Trophoblast cell (in vitro differentiated cells and primary cell): Measurements from ENCODE around the gene RAB11FIP3.

ENCODE experiments used
- DNase-seq, 2 donors: peaks; one replicate each; pipeline ENCODE4 v3.0.0-alpha.2; 2016
- H2AFZ ChIP-seq: 2 replicates; pipeline ENCODE4 v1.6.1; 2013; ENCODE audit warnings: low read length, moderate library complexity, mild to moderate bottlenecking; ENCODE audit not compliant: insufficient read depth, poor library complexity
- H2AK5ac ChIP-seq: 2 replicates; pipeline ENCODE4 v1.6.1; 2013; ENCODE audit warnings: mild to moderate bottlenecking, low read length
- H2BK120ac ChIP-seq: 2 replicates; pipeline ENCODE4 v1.6.1; 2013; ENCODE audit warnings: low read length, mild to moderate bottlenecking, moderate library complexity; ENCODE audit not compliant: insufficient read depth, poor library complexity
- H2BK12ac ChIP-seq: 2 replicates; pipeline ENCODE4 v1.6.1; 2013; ENCODE audit warnings: mild to moderate bottlenecking, low read length, moderate library complexity
- H2BK5ac ChIP-seq: 2 replicates; pipeline ENCODE4 v1.6.1; 2013; ENCODE audit warnings: low read length, low read depth, moderate library complexity, mild to moderate bottlenecking; ENCODE audit not compliant: poor library complexity
- H3K14ac ChIP-seq: 2 replicates; pipeline ENCODE4 v1.6.1; 2013; ENCODE audit warnings: mild to moderate bottlenecking, low read length
- H3K18ac ChIP-seq: 2 replicates; pipeline ENCODE4 v1.6.1; 2013; ENCODE audit warnings: mild to moderate bottlenecking, low read length
- H3K23ac ChIP-seq: 2 replicates; pipeline ENCODE4 v1.6.1; 2013; ENCODE audit warnings: low read length
- H3K27ac ChIP-seq: 2 replicates; pipeline ENCODE4 v1.5.1; 2013; ENCODE audit warnings: low read depth, mild to moderate bottlenecking, inconsistent platforms, low read length, moderate library complexity
- H3K27me3 ChIP-seq: 2 replicates; pipeline ENCODE4 v1.6.1; 2013; ENCODE audit warnings: inconsistent platforms, mild to moderate bottlenecking, low read length, moderate library complexity; ENCODE audit not compliant: insufficient read depth
- H3K36me3 ChIP-seq, 2 experiments: 1 replicate in 1 of 2; 2 replicates in 1 of 2; pipeline ENCODE4 v1.6.1; 2013; ENCODE audit warnings: low read length in 2 of 2, mild to moderate bottlenecking in 2 of 2, moderate library complexity in 1 of 2; ENCODE audit not compliant: insufficient read depth in 2 of 2, control insufficient read depth in 1 of 2
- H3K4ac ChIP-seq: 2 replicates; pipeline ENCODE4 v1.6.1; 2013; ENCODE audit warnings: low read depth, mild to moderate bottlenecking, low read length, moderate library complexity
- H3K4me1 ChIP-seq, 2 experiments: 1 replicate in 1 of 2; 2 replicates in 1 of 2; pipeline ENCODE4 v1.6.1; 2013; ENCODE audit warnings: low read length in 2 of 2, mild to moderate bottlenecking in 2 of 2, moderate library complexity in 1 of 2; ENCODE audit not compliant: insufficient read depth in 2 of 2, control insufficient read depth in 1 of 2
- H3K4me2 ChIP-seq: 2 replicates; pipeline ENCODE4 v1.6.1; 2013; ENCODE audit warnings: inconsistent platforms, mild to moderate bottlenecking, low read length, moderate library complexity
- H3K4me3 ChIP-seq: 2 replicates; pipeline ENCODE4 v1.5.1; 2013; ENCODE audit warnings: mild to moderate bottlenecking, low read depth, low read length, inconsistent platforms
- H3K79me1 ChIP-seq: one replicate; pipeline ENCODE4 v1.6.1; 2013; ENCODE audit warnings: low read length
- H3K79me2 ChIP-seq: 2 replicates; pipeline ENCODE4 v1.6.1; 2013; ENCODE audit warnings: low read length, mild to moderate bottlenecking; ENCODE audit not compliant: control insufficient read depth, insufficient read depth, poor library complexity
- H3K9ac ChIP-seq: 2 replicates; pipeline ENCODE4 v1.6.1; 2013; ENCODE audit warnings: mild to moderate bottlenecking, low read length
- H3K9me3 ChIP-seq: 2 replicates; pipeline ENCODE4 v1.6.1; 2013; ENCODE audit warnings: low read depth, mild to moderate bottlenecking, control low read depth, inconsistent platforms, low read length; ENCODE audit not compliant: insufficient read depth
- H4K12ac ChIP-seq: 2 replicates; pipeline ENCODE4 v1.6.1; 2013; ENCODE audit warnings: low read depth, mild to moderate bottlenecking, low read length, moderate library complexity
- H4K8ac ChIP-seq: 2 replicates; pipeline ENCODE4 v1.6.1; 2013; ENCODE audit warnings: low read depth, mild to moderate bottlenecking, low read length, moderate library complexity
- H4K91ac ChIP-seq: one replicate; pipeline ENCODE4 v1.6.1; 2013; ENCODE audit warnings: low read depth, mild to moderate bottlenecking, low read length, moderate library complexity
- WGBS: extraction: QIAGEN DNeasy Blood & Tissue Kit; methylation state at CpG from one replicate; pipeline ENCODE4 v1.1.7; 2013; ENCODE audit warnings: missing lambda C conversion rate; ENCODE audit not compliant: insufficient read length, insufficient coverage; ENCODE audit errors: extremely low coverage; 5-methylcytosine and 5-hydroxymethylcytosine counted together

RAB11FIP3 gene

DNA sequence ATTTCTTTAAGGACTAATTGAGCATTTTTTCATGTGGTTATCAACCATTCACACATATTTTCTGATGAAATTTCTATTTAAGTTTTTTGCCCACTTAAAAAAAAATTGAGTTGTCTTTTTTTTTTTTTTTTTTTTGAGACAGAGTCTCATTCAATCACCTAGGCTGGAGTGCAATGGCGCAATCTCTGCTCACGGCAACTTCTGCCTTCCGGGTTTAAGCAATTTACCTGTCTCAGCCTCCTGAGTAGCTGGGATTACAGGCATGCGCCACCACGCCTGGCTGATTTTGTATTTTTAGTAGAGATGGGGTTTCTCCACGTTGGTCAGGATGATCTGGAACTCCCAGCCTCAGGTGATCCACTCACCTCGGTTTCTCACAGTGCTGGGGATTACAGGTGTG is 34.3 kb downstream of the RAB11FIP3 start:
- H3K36me3 ChIP-seq: peaks cover 5 to 11% of the 10 kb centered on the region in 2 experiments
- H3K4me1 ChIP-seq: peaks cover 15 to 17% of the 10 kb centered on the region in 2 experiments
- peak; percentile 78 to 86 for DNase-seq
- H3K23ac ChIP-seq: no peak overlapping the region
- no peak overlapping the region for H3K4ac ChIP-seq
- no peak overlapping the region for H4K8ac ChIP-seq
- H2BK12ac ChIP-seq: no peak overlapping the region
- H3K79me1 ChIP-seq: peaks cover 5% of the 10 kb centered on the region
- H3K27me3 ChIP-seq: no peaks in the 10 kb centered on the region
- no peak overlapping the region for H2BK5ac ChIP-seq
- H3K9me3 ChIP-seq: peaks cover 2% of the 10 kb centered on the region
- H2AK5ac ChIP-seq: no peak overlapping the region
- no peak overlapping the region for H2BK120ac ChIP-seq
- H3K18ac ChIP-seq: no peak overlapping the region
- no CpG with 5 or more reads among the region's 7 CpGs for WGBS
- H3K4me3 ChIP-seq: no peak overlapping the region
- H3K27ac ChIP-seq: no peak overlapping the region
- H4K91ac ChIP-seq: no peak overlapping the region
- H2AFZ ChIP-seq: no peak overlapping the region
- no peak overlapping the region for H3K4me2 ChIP-seq
- no peak overlapping the region for H3K14ac ChIP-seq
- no peak overlapping the region for H3K9ac ChIP-seq
- no peak overlapping the region for H4K12ac ChIP-seq
- H3K79me2 ChIP-seq: peaks cover 4% of the 10 kb centered on the region

DNA sequence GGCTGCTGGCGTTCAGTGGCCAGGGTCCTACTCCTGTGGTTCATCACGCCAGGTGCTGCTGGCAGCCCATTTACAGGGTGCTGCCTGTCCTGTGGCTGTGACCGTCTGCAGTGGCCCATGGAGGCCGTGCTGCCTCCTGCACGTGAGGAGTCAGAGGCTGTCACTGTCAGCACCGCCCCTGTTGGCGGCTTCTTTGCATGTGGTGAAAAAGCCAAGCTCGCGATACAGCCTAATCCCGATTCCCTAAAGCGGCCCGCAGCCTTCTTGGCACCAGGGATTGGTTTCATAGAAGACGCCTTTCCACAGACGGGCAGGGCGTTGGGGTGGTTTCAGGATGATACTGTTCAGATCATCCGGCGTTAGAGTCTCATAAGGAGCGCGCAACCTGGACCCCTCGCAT is 35.3 kb downstream of the RAB11FIP3 start:
- Histone ChIP-seq H3K27ac (no peak overlapping the region), H3K9ac (no peak overlapping the region), H3K14ac (no peak overlapping the region), H2BK120ac (no peak overlapping the region), H3K4me3 (no peak overlapping the region), H3K4ac (no peak overlapping the region), H2AK5ac (no peak overlapping the region), H3K4me1 (peaks cover 15 to 17% of the 10 kb centered on the region in 2 experiments), H2BK5ac (no peak overlapping the region), H4K91ac (no peak overlapping the region), H3K18ac (no peak overlapping the region), H3K79me2 (peaks cover 4% of the 10 kb centered on the region), H2BK12ac (no peak overlapping the region), H3K79me1 (peaks cover 5% of the 10 kb centered on the region), H3K9me3 (peaks cover 2% of the 10 kb centered on the region), H3K4me2 (no peak overlapping the region), H4K8ac (no peak overlapping the region), H3K36me3 (peaks cover 5 to 11% of the 10 kb centered on the region in 2 experiments), H3K23ac (no peak overlapping the region), H4K12ac (no peak overlapping the region), H2AFZ (no peak overlapping the region), H3K27me3 (no peaks in the 10 kb centered on the region)
- no CpG with 5 or more reads among the region's 20 CpGs for WGBS
- peak in 1 of 2 donors; percentile 37 for DNase-seq

DNA sequence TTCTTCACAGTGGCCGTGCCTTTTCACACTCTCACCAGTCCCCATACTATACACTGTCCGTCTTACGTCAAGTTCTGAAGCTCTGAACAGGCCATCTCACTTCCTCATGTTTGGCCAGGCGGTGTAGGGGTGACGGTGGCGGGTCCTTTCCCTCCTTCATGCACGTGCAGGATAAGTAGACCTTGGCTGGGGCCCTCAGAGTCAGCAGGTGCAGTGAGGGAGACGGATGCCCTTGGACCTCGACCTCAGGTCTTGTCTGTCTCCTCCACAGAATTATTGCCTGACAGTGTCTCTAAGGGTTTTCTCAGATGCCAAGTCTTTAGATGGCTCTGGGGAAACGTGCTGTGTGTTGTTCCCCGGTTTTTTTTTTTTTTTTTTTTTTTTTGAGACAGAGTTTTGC is 37.6 kb downstream of the RAB11FIP3 start:
- peaks cover 2% of the 10 kb centered on the region for H3K79me1 ChIP-seq
- no peak overlapping the region for H4K12ac ChIP-seq
- H3K4me2 ChIP-seq: no peak overlapping the region
- no peak overlapping the region for H2BK12ac ChIP-seq
- H2BK120ac ChIP-seq: no peak overlapping the region
- no peak overlapping the region for H2AFZ ChIP-seq
- H3K23ac ChIP-seq: no peak overlapping the region
- no peak overlapping the region for H3K9ac ChIP-seq
- no peak overlapping the region for H3K4ac ChIP-seq
- WGBS: no CpG with 5 or more reads among the region's 11 CpGs
- H3K79me2 ChIP-seq: peaks cover 2% of the 10 kb centered on the region
- H3K27ac ChIP-seq: no peak overlapping the region
- H2BK5ac ChIP-seq: no peak overlapping the region
- H4K8ac ChIP-seq: no peak overlapping the region
- no peak overlapping the region for H3K4me3 ChIP-seq
- H3K27me3 ChIP-seq: no peaks in the 10 kb centered on the region
- no peak overlapping the region for H2AK5ac ChIP-seq
- peaks cover 5 to 11% of the 10 kb centered on the region in 2 experiments for H3K36me3 ChIP-seq
- H3K9me3 ChIP-seq: peaks cover 2% of the 10 kb centered on the region
- no peak overlapping the region for H3K18ac ChIP-seq
- H3K14ac ChIP-seq: no peak overlapping the region
- peaks cover 7 to 9% of the 10 kb centered on the region in 2 experiments for H3K4me1 ChIP-seq
- no peak overlapping the region for H4K91ac ChIP-seq
- no peak for DNase-seq

DNA sequence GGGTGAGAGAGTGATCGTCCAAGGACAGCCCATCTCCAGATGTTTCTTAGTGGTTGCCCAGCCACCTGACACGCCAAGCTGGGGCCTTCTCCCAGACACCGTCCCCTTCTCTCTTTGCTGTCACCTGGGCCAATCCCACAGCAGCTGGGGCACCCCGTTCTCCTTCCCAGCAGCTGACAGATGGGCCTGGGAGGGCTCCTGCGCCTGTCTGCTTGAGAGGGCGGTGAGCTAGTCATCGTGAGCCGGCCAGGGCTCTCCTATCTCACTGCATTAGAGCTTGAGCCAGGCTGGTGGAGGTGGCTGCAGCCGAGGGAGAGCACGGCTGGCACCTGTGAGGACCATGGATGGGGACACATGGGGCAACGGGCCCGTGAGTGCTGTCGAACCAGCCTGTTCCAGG is 41.2 kb downstream of the RAB11FIP3 start:
- DNase-seq: no peak
- no peak overlapping the region for H3K9ac ChIP-seq
- no peak overlapping the region for H3K18ac ChIP-seq
- H3K4me3 ChIP-seq: no peak overlapping the region
- H4K12ac ChIP-seq: no peak overlapping the region
- H3K4me1 ChIP-seq: peaks cover 6 to 9% of the 10 kb centered on the region in 2 experiments
- no peak overlapping the region for H3K4ac ChIP-seq
- WGBS: no CpG with 5 or more reads among the region's 13 CpGs
- no peaks in the 10 kb centered on the region for H3K27me3 ChIP-seq
- no peak overlapping the region for H3K4me2 ChIP-seq
- H3K9me3 ChIP-seq: peaks cover 2% of the 10 kb centered on the region
- no peak overlapping the region for H4K8ac ChIP-seq
- H3K36me3 ChIP-seq: peaks cover 10 to 14% of the 10 kb centered on the region in 2 experiments
- no peak overlapping the region for H2BK12ac ChIP-seq
- no peak overlapping the region for H2BK5ac ChIP-seq
- no peaks in the 10 kb centered on the region for H3K79me1 ChIP-seq
- no peak overlapping the region for H3K23ac ChIP-seq
- H4K91ac ChIP-seq: no peak overlapping the region
- no peak overlapping the region for H3K27ac ChIP-seq
- no peak overlapping the region for H2BK120ac ChIP-seq
- H2AFZ ChIP-seq: no peak overlapping the region
- no peaks in the 10 kb centered on the region for H3K79me2 ChIP-seq
- H3K14ac ChIP-seq: no peak overlapping the region
- no peak overlapping the region for H2AK5ac ChIP-seq
